Upper lobe of left lung (tissue), 6 donors: ENCODE data around the gene GOSR2. TPM values are rescaled to one million over a fixed set of nuclear protein-coding genes. Genes with fewer than 3 reads are reported as not detected.

Source experiments
- ATAC-seq, 2 donors: fragments of 200-7000 bp; cut with Tn5 transposase; one replicate each; pipeline ENCODE4 v1.9.1; 2022; ENCODE audit warnings: mild to moderate bottlenecking in 2 of 2, moderate library complexity in 2 of 2; ENCODE audit not compliant: low FRiP score in 2 of 2
- DNase-seq, 2 donors: peaks; one replicate each; pipeline ENCODE4 v3.0.0-alpha.2; 2019 to 2020
- H3K27ac ChIP-seq, 4 donors: fragments of 200-600 bp; sonication (generic); one replicate each; pipeline ENCODE4 v1.5.1; 2016 to 2019
- H3K27me3 ChIP-seq, 4 donors: fragments of 200-600 bp; sonication (generic); one replicate each; pipeline ENCODE4 v1.5.1; 2017 to 2019
- H3K36me3 ChIP-seq, 4 donors: fragments of 200-600 bp; sonication (generic); one replicate each; pipeline ENCODE4 v1.5.1; 2016 to 2019
- H3K4me1 ChIP-seq, 4 donors: fragments of 200-600 bp; sonication (generic); one replicate each; pipeline ENCODE4 v1.5.1; 2018 to 2019
- H3K4me3 ChIP-seq, 4 donors: fragments of 200-600 bp; sonication (generic); one replicate each; pipeline ENCODE4 v1.5.1; 2017 to 2019; ENCODE audit warnings: mild to moderate bottlenecking in 2 of 4, moderate library complexity in 1 of 4
- H3K9me3 ChIP-seq, 4 donors: fragments of 200-600 bp; sonication (generic); one replicate each; pipeline ENCODE4 v1.5.1; 2018 to 2019
- EP300 ChIP-seq, 4 donors: sonication (generic); formaldehyde crosslinking; IDR thresholded peaks; one replicate each; pipeline ENCODE4 v1.5.1; 2017; ENCODE audit warnings: antibody characterized with exemption in 4 of 4, control low read depth in 2 of 4
- POLR2A ChIP-seq, 4 donors: fragments of 450-650 bp; IDR thresholded peaks; one replicate each; pipeline ENCODE4 v1.5.1; 2016 to 2017; ENCODE audit warnings: antibody characterized with exemption in 4 of 4, mild to moderate bottlenecking in 2 of 4
- POLR2AphosphoS5 ChIP-seq, 2 donors: sonication (generic); formaldehyde crosslinking; IDR thresholded peaks; one replicate each; pipeline ENCODE4 v1.5.1; 2017; ENCODE audit warnings: antibody characterized with exemption in 2 of 2
- WGBS, 2 donors: methylation state at CpG; one replicate each; pipeline ENCODE4 v1.1.5; 2017 to 2018; 5-methylcytosine and 5-hydroxymethylcytosine counted together
- total RNA-seq, 6 donors: library from RNA; depleted of rRNA in 4 of 6; stranded (reverse); fragments of >200 nt in 4 of 6; gene quantifications; one replicate each; pipeline versions ENCODE4 v1.1.0 to v1.2.1, GENCODE V29; 2016 to 2021
- TF ChIP-seq, protein P1 (sequence below), 6 experiments: fragments of 450-650 bp in 4 of 6; fragments of 200-600 bp in 2 of 6; sonication (generic) in 2 of 6; IDR thresholded peaks; one replicate each; pipeline ENCODE4 v1.5.1; 2016 to 2019; ENCODE audit warnings: antibody characterized with exemption in 6 of 6
- donor health status: DM: no; HTN: no; CAD: no; lungs with moderate emphysema.
- donor health status: DM: no; HTN: yes; CAD: no; lungs with severe emphysema.

GOSR2 gene
- 10 to 100 TPM; 40.3 to 79.6 (median 50.8) TPM for total RNA-seq

DNA sequence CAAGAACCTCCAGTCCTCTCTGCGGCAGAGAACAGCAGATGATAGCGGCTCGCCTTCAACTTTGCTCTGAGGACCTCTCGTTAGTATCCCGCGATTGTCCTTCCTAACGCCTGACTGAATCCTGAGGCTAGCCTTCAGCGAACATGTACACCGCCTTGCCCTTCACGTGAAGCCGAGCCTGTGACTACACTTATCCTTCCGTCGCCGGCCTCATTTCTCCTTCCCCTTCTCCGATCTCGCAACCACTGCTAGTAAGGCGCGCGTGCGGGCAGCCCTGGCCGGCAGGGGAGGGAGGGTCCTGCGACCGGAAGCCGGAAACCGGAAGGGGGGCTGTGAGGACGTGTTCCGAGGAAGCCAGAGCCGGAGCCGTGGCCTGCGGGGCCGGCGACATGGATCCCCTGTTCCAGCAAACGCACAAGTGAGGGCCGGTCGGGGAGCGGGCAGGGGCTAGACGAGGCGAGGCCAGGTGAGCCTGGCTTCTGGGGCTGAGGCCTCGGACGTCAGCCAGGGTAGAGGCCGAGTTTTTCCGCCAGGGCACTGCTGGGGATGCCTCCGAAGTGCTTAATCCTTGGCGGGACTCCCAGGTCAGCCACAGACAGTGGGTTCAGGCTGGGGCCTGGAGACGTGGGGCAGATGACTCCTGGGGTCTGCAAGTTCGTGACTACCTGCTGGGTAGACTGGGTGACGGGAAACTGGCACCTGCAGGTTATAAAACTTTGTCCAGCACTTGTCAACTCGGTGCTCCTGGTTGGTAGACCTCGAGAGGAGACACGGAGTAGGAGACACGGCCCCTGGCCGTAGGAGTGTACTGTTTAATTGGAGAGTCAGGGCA is at the start of gene GOSR2:
Gene GOSR2, plus strand, starts transcription at position 357 of the 832 bp plus-strand sequence. Its CDS starts 33 bp downstream, at position 390.
- DNase-seq: peak; percentile 86 to 95
- H3K27ac ChIP-seq: peak within 1 kb of the TSS; percentile 92 to 98 (median 95)
- H3K27me3 ChIP-seq: no peaks in the 10 kb centered on the region
- peak within 1 kb of the TSS; percentile 74 to 95 (median 80) for H3K4me3 ChIP-seq
- TF ChIP-seq POLR2A (IDR thresholded peaks at IDR 0.05) (peak; percentile 75 to 93 (median 86)), EP300 (IDR thresholded peaks at IDR 0.05) (peak in 1 of 4 donors; percentile 3), POLR2AphosphoS5 (IDR thresholded peaks at IDR 0.05) (peak; percentile 95)
- TF ChIP-seq, protein P1, sequence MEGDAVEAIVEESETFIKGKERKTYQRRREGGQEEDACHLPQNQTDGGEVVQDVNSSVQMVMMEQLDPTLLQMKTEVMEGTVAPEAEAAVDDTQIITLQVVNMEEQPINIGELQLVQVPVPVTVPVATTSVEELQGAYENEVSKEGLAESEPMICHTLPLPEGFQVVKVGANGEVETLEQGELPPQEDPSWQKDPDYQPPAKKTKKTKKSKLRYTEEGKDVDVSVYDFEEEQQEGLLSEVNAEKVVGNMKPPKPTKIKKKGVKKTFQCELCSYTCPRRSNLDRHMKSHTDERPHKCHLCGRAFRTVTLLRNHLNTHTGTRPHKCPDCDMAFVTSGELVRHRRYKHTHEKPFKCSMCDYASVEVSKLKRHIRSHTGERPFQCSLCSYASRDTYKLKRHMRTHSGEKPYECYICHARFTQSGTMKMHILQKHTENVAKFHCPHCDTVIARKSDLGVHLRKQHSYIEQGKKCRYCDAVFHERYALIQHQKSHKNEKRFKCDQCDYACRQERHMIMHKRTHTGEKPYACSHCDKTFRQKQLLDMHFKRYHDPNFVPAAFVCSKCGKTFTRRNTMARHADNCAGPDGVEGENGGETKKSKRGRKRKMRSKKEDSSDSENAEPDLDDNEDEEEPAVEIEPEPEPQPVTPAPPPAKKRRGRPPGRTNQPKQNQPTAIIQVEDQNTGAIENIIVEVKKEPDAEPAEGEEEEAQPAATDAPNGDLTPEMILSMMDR (IDR thresholded peaks at IDR 0.05): peak in 3 of 6 experiments; percentile 18 to 36 (median 25)
- H3K36me3 ChIP-seq: no peaks in the 10 kb centered on the region
- ATAC-seq: peak; percentile 98 to 99
- peaks cover 23 to 39% (median 30%) of the 10 kb centered on the region in 4 donors for H3K4me1 ChIP-seq
- WGBS, 2 donors: 1% methylated on average over 41 to 45 of the region's 52 CpGs
- H3K9me3 ChIP-seq: no peaks in the 10 kb centered on the region

- no peak overlapping the region for H3K4me3 ChIP-seq
- DNase-seq: no peak
- ATAC-seq: no peak
- peaks cover 15 to 18% (median 17%) of the 10 kb centered on the region in 4 donors for H3K4me1 ChIP-seq
- H3K9me3 ChIP-seq: no peaks in the 10 kb centered on the region
- no peaks in the 10 kb centered on the region for H3K27me3 ChIP-seq
- no peak overlapping the region for H3K27ac ChIP-seq
- WGBS, 2 donors: 84 to 85% methylated on average over 7 of the region's 7 CpGs
- TF ChIP-seq, protein P1 (IDR thresholded peaks at IDR 0.05): no peak
- TF ChIP-seq EP300 (IDR thresholded peaks at IDR 0.05) (no peak), POLR2AphosphoS5 (IDR thresholded peaks at IDR 0.05) (no peak), POLR2A (IDR thresholded peaks at IDR 0.05) (no peak)
- no peaks in the 10 kb centered on the region for H3K36me3 ChIP-seq
Measured at GRCh38 chr17:46873941-46874645, 48.9 kb upstream of the GOSR2 start.

GRCh38 chr17:46874906-46875305 is 48.1 kb upstream of the GOSR2 start:
- H3K27me3 ChIP-seq: no peaks in the 10 kb centered on the region
- DNase-seq (peak in 1 of 2 donors; percentile 69), ATAC-seq (no peak)
- no peak overlapping the region for H3K4me3 ChIP-seq
- H3K36me3 ChIP-seq: no peaks in the 10 kb centered on the region
- H3K9me3 ChIP-seq: no peaks in the 10 kb centered on the region
- no peak for TF ChIP-seq POLR2AphosphoS5 (IDR thresholded peaks at IDR 0.05)
- TF ChIP-seq, protein P1 (IDR thresholded peaks at IDR 0.05): no peak
- no peak for TF ChIP-seq EP300 (IDR thresholded peaks at IDR 0.05)
- no peak for TF ChIP-seq POLR2A (IDR thresholded peaks at IDR 0.05)
- no peak overlapping the region for H3K27ac ChIP-seq
- H3K4me1 ChIP-seq: peaks cover 15 to 18% (median 17%) of the 10 kb centered on the region in 4 donors
- WGBS, 2 donors: 80 to 91% methylated on average over 15 to 16 of the region's 16 CpGs

GRCh38 chr17:46875849-46876352 is 47.1 kb upstream of the GOSR2 start:
- 92 to 94% methylated on average over 6 to 7 of the region's 13 CpGs for WGBS, 2 donors
- ATAC-seq: no peak
- no peak overlapping the region for H3K27ac ChIP-seq

More at GRCh38 chr17:46875849-46876352, 47.1 kb upstream of the GOSR2 start:
- no peak for TF ChIP-seq POLR2A (IDR thresholded peaks at IDR 0.05)
- TF ChIP-seq, protein P1 (IDR thresholded peaks at IDR 0.05): no peak
- no peak for TF ChIP-seq POLR2AphosphoS5 (IDR thresholded peaks at IDR 0.05)
- TF ChIP-seq EP300 (IDR thresholded peaks at IDR 0.05): no peak
- H3K4me3 ChIP-seq: no peak overlapping the region
- peaks cover 15 to 18% (median 17%) of the 10 kb centered on the region in 4 donors for H3K4me1 ChIP-seq
- no peaks in the 10 kb centered on the region for H3K9me3 ChIP-seq
- no peaks in the 10 kb centered on the region for H3K36me3 ChIP-seq
- H3K27me3 ChIP-seq: no peaks in the 10 kb centered on the region
- peak in 1 of 2 donors; percentile 56 for DNase-seq
